Thyroid gland (tissue), 4 donors: Measurements from ENCODE around the gene ABHD18.
A peak's percentile ranks its signal among the peaks of the same experiment; 100 is the strongest.

Experiments used
- CTCF ChIP-seq, 6 experiments: fragments of 200-600 bp in 3 of 6; fragments of 450-650 bp in 3 of 6; sonication (generic) in 3 of 6; IDR thresholded peaks; one replicate each; pipeline ENCODE4 v1.5.1; 2016 to 2019; ENCODE audit warnings: antibody characterized with exemption in 6 of 6, mild to moderate bottlenecking in 2 of 6, inconsistent platforms in 1 of 6, moderate library complexity in 1 of 6
- POLR2A ChIP-seq, 2 donors: fragments of 450-650 bp; IDR thresholded peaks; one replicate each; pipeline ENCODE4 v1.6.1; 2017; ENCODE audit warnings: antibody characterized with exemption in 2 of 2, mild to moderate bottlenecking in 2 of 2, moderate library complexity in 1 of 2

GRCh38 chr4:128060699-128061565 lies 95.7 kb downstream of the ABHD18 start, which contains the start of gene LARP1B:
- TF ChIP-seq CTCF (IDR thresholded peaks at IDR 0.05) (no peak), POLR2A (IDR thresholded peaks at IDR 0.05) (peak; percentile 94 to 99)
